Gastrocnemius medialis (tissue), 4 donors: Measurements from ENCODE around the gene ULBP2. TPM values are rescaled to one million over a fixed set of nuclear protein-coding genes. Genes with fewer than 3 reads are reported as not detected.
A peak's percentile ranks its signal among the peaks of the same experiment; 100 is the strongest.
"Not testable (repeated sequence)": the region's sequence is repeated elsewhere in the genome, so short reads cannot be mapped to it uniquely, and the experiment has no call there.

Experiments
- ATAC-seq, 2 donors: fragments of 150-250 bp; one replicate each; pipeline ENCODE4 v1.9.1; 2016
- DNase-seq, 2 donors: peaks; one replicate each; pipeline ENCODE4 v3.0.0-alpha.2; 2019
- H3K27ac ChIP-seq, 4 donors: fragments of 200-600 bp; sonication (generic); 1 replicate in 1 of 4; 2 replicates in 3 of 4; pipeline ENCODE4 v1.5.1; 2016 to 2018; ENCODE audit warnings: mild to moderate bottlenecking in 2 of 4, moderate library complexity in 1 of 4
- H3K27me3 ChIP-seq, 3 donors: fragments of 200-600 bp; sonication (generic) in 2 of 3; 1 replicate in 1 of 3; 2 replicates in 2 of 3; pipeline versions ENCODE4 v1.5.1 to v1.6.0; 2016 to 2019; ENCODE audit warnings: mild to moderate bottlenecking in 1 of 3, moderate library complexity in 1 of 3
- H3K36me3 ChIP-seq, 2 donors: fragments of 200-600 bp; sonication (generic) in 1 of 2; one replicate each; pipeline ENCODE4 v1.5.1; 2017 to 2018
- H3K4me1 ChIP-seq, 2 donors: fragments of 200-600 bp; sonication (generic) in 1 of 2; one replicate each; pipeline ENCODE4 v1.5.1; 2016 to 2017; ENCODE audit warnings: mild to moderate bottlenecking in 2 of 2
- H3K4me3 ChIP-seq, 4 donors: fragments of 200-600 bp; sonication (generic) in 3 of 4; 1 replicate in 1 of 4; 2 replicates in 3 of 4; pipeline ENCODE4 v1.5.1; 2016 to 2019; ENCODE audit warnings: mild to moderate bottlenecking in 2 of 4
- H3K9me3 ChIP-seq, 3 donors: fragments of 200-600 bp; sonication (generic) in 2 of 3; 1 replicate in 1 of 3; 2 replicates in 2 of 3; pipeline ENCODE4 v1.5.1; 2016 to 2019
- CTCF ChIP-seq, 5 experiments: fragments of 450-650 bp in 3 of 5; fragments of 200-600 bp in 2 of 5; sonication (generic) in 2 of 5; IDR thresholded peaks in 4 of 5; conservative IDR thresholded peaks in 1 of 5; 1 replicate in 4 of 5; 2 replicates in 1 of 5; pipeline ENCODE4 v1.5.1; 2016 to 2019; ENCODE audit warnings: antibody characterized with exemption in 5 of 5, mild to moderate bottlenecking in 3 of 5, moderate library complexity in 3 of 5
- POLR2A ChIP-seq, 2 donors: fragments of 450-650 bp; IDR thresholded peaks; one replicate each; pipeline ENCODE4 v1.6.1; 2017; ENCODE audit warnings: antibody characterized with exemption in 2 of 2, mild to moderate bottlenecking in 2 of 2, moderate library complexity in 2 of 2
- in situ Hi-C, 4 donors: fragments of 200-750 bp; cut with MboI; loops; one replicate each; pipeline versions ENCODE4 v1.15.0 to v1.8.0; 2017; ENCODE audit warnings: low sequenced_read_pairs in 4 of 4
- intact Hi-C: fragments of 100-400 bp; cut with DNase I; formaldehyde crosslinking; loops from one replicate; pipeline ENCODE4 v1.15.1; 2023; ENCODE audit warnings: low total_unique reads
- total RNA-seq, 4 donors: library from RNA; depleted of rRNA; stranded (reverse); fragments of >200 nt; gene quantifications; one replicate each; pipeline versions ENCODE4 v1.1.0 to v1.2.3, GENCODE V29; 2016

The ULBP2 gene
- total RNA-seq, 4 donors from 2014 or later, result 0.44 to 0.49 TPM; not detected in 2

GRCh38 chr6:149964308-149965193, 22.7 kb downstream of the ULBP2 start:
- DNase-seq, result no peak
- Histone ChIP-seq H3K4me3 (peak overlapping the region; percentile 54 to 82 (median 56)), H3K9me3 (no peaks in the 10 kb centered on the region), H3K27ac (no peak overlapping the region), H3K4me1 (peaks cover 15 to 24% of the 10 kb centered on the region in 2 donors), H3K27me3 (peaks cover 49 to 67% (median 58%) of the 10 kb centered on the region in 3 donors), H3K36me3 (no peaks in the 10 kb centered on the region)
- in situ Hi-C loops, result no loop called here
- intact Hi-C loops, result no loop called here
- TF ChIP-seq POLR2A (IDR thresholded peaks at IDR 0.05) (no peak), CTCF (IDR thresholded peaks at IDR 0.05 in 4 of 5, conservative IDR thresholded peaks at IDR 0.05 in 1 of 5) (no peak)
- no peak for ATAC-seq

GRCh38 chr6:149965194-149966020, 23.6 kb downstream of the ULBP2 start:
- peaks cover 15 to 24% of the 10 kb centered on the region in 2 donors for H3K4me1 ChIP-seq
- peak overlapping the region; percentile 54 to 82 (median 56) for H3K4me3 ChIP-seq
- in situ Hi-C loops (no loop called here), intact Hi-C loops (no loop called here)
- H3K36me3 ChIP-seq, result no peaks in the 10 kb centered on the region
- TF ChIP-seq CTCF (IDR thresholded peaks at IDR 0.05 in 4 of 5, conservative IDR thresholded peaks at IDR 0.05 in 1 of 5) (no peak), POLR2A (IDR thresholded peaks at IDR 0.05) (no peak)
- H3K27ac ChIP-seq, result no peak overlapping the region
- H3K9me3 ChIP-seq, result no peaks in the 10 kb centered on the region
- ATAC-seq (no peak), DNase-seq (no peak)
- H3K27me3 ChIP-seq, result peaks cover 49 to 62% (median 56%) of the 10 kb centered on the region in 3 donors

- DNase-seq, in situ Hi-C loops: not testable (repeated sequence)
- peaks cover 49 to 55% (median 52%) of the 10 kb centered on the region in 3 donors for H3K27me3 ChIP-seq
Observed at GRCh38 chr6:149966319-149966718, 24.5 kb downstream of the ULBP2 start.

GRCh38 chr6:149967591-149967990, 25.8 kb downstream of the ULBP2 start:
- Histone ChIP-seq H3K27ac (no peak overlapping the region), H3K36me3 (no peaks in the 10 kb centered on the region), H3K9me3 (no peaks in the 10 kb centered on the region), H3K4me1 (peaks cover 15 to 24% of the 10 kb centered on the region in 2 donors), H3K4me3 (no peak overlapping the region), H3K27me3 (peaks cover 42 to 48% (median 47%) of the 10 kb centered on the region in 3 donors)
- TF ChIP-seq CTCF (IDR thresholded peaks at IDR 0.05 in 4 of 5, conservative IDR thresholded peaks at IDR 0.05 in 1 of 5) (no peak), POLR2A (IDR thresholded peaks at IDR 0.05) (no peak)
- ATAC-seq, result no peak
- intact Hi-C loops (no loop called here), in situ Hi-C loops (no loop called here)
- no peak for DNase-seq

More at GRCh38 chr6:149966319-149966718, 24.5 kb downstream of the ULBP2 start:
- intact Hi-C loops, H3K36me3 ChIP-seq, H3K27ac ChIP-seq, ATAC-seq, H3K4me3 ChIP-seq, H3K9me3 ChIP-seq: not testable (repeated sequence)
- H3K4me1 ChIP-seq, result peaks cover 15 to 24% of the 10 kb centered on the region in 2 donors

GRCh38 chr6:149967999-149968398, 26.2 kb downstream of the ULBP2 start:
- H3K4me3 ChIP-seq, H3K36me3 ChIP-seq, intact Hi-C loops, ATAC-seq, H3K9me3 ChIP-seq, DNase-seq, H3K27ac ChIP-seq, in situ Hi-C loops: not testable (repeated sequence)
- Histone ChIP-seq H3K27me3 (peaks cover 38 to 44% (median 42%) of the 10 kb centered on the region in 3 donors), H3K4me1 (peaks cover 15 to 23% of the 10 kb centered on the region in 2 donors)

- intact Hi-C loops, H3K27ac ChIP-seq, H3K4me3 ChIP-seq, DNase-seq, in situ Hi-C loops, H3K9me3 ChIP-seq, H3K36me3 ChIP-seq, ATAC-seq: not testable (repeated sequence)
- H3K4me1 ChIP-seq, result peaks cover 11 to 16% of the 10 kb centered on the region in 2 donors
- H3K27me3 ChIP-seq, result peaks cover 30 to 36% (median 35%) of the 10 kb centered on the region in 3 donors
Observed at GRCh38 chr6:149968909-149969308, 27.1 kb downstream of the ULBP2 start.
